GM12872 (cell line): ENCODE measurements around the gene PPP1R3F.

Source experiments
- TF ChIP-seq, protein P1 (sequence below): IDR thresholded peaks from 3 replicates; pipeline ENCODE4 v1.5.1; 2011; ENCODE audit warnings: low read depth, mild to moderate bottlenecking, low read length, moderate library complexity; ENCODE audit not compliant: insufficient read depth

The PPP1R3F gene

GRCh38 chrX:49257846-49258748 is 11.5 kb upstream of the PPP1R3F start:
- TF ChIP-seq, protein P1, sequence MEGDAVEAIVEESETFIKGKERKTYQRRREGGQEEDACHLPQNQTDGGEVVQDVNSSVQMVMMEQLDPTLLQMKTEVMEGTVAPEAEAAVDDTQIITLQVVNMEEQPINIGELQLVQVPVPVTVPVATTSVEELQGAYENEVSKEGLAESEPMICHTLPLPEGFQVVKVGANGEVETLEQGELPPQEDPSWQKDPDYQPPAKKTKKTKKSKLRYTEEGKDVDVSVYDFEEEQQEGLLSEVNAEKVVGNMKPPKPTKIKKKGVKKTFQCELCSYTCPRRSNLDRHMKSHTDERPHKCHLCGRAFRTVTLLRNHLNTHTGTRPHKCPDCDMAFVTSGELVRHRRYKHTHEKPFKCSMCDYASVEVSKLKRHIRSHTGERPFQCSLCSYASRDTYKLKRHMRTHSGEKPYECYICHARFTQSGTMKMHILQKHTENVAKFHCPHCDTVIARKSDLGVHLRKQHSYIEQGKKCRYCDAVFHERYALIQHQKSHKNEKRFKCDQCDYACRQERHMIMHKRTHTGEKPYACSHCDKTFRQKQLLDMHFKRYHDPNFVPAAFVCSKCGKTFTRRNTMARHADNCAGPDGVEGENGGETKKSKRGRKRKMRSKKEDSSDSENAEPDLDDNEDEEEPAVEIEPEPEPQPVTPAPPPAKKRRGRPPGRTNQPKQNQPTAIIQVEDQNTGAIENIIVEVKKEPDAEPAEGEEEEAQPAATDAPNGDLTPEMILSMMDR: no peak

GRCh38 chrX:49258749-49259124 is 10.9 kb upstream of the PPP1R3F start:
- TF ChIP-seq, protein P1: no peak

GRCh38 chrX:49260221-49260985 is 9.2 kb upstream of the PPP1R3F start:
- TF ChIP-seq, protein P1: no peak

- TF ChIP-seq, protein P1: no peak
These were observed 7.0 kb upstream of the PPP1R3F start for GRCh38 chrX:49262603-49263002.

GRCh38 chrX:49263631-49264030 is 6.0 kb upstream of the PPP1R3F start:
- TF ChIP-seq, protein P1: no peak

GRCh38 chrX:49264460-49264859 is 5.1 kb upstream of the PPP1R3F start, which contains the start of gene FOXP3:
Gene FOXP3 (minus strand): TSS chrX:49264710. CDS start chrX:49258505, 6,205 bp downstream.
- TF ChIP-seq, protein P1: no peak
